ENCODE results near the gene SNAP29.

Gene SNAP29

DNA sequence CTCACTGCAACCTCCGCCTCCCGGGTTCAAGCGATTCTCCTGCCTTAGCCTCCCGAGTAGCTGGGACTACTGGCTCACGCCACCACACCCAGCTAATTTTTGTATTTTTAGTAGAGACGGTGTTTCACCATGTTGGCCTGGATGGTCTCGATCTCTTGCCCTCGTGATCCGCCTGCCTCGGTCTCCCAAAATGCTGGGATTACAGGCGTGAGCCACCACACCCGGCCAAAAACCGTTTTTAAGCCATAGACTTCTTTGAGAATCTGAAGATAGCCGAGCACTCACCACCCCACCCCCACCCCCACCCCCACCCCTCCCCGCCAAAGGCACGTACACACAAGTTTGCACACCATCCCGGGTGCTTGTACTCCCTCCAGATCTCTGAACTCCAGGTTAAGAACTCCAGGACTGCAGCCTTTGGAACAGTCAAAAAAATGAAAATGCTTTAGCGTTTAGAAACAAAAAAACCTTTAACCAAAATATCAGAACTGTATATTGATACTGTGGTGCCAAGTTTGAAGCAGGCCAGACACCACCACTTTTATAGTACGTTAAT is 59.9 kb downstream of the SNAP29 start:
- peak overlapping the region; percentile 67 for H3K4me3 ChIP-seq (ENCODE audit: severe bottlenecking)
- peak overlapping the region; percentile 69 for H3K27ac ChIP-seq (ENCODE audit: poor library complexity, severe bottlenecking)
- ATAC-seq (ENCODE audit: low read depth) (no peak), DNase-seq (ENCODE audit: low spot score) (no peak)
- no peaks in the 10 kb centered on the region for H3K9me3 ChIP-seq (ENCODE audit: severe bottlenecking)
- H3K4me1 ChIP-seq (ENCODE audit: insufficient read depth, poor library complexity, severe bottlenecking), result peaks cover 13% of the 10 kb centered on the region
- H3K36me3 ChIP-seq (ENCODE audit: low read depth), result peaks cover 26% of the 10 kb centered on the region
- TF ChIP-seq, protein P1, sequence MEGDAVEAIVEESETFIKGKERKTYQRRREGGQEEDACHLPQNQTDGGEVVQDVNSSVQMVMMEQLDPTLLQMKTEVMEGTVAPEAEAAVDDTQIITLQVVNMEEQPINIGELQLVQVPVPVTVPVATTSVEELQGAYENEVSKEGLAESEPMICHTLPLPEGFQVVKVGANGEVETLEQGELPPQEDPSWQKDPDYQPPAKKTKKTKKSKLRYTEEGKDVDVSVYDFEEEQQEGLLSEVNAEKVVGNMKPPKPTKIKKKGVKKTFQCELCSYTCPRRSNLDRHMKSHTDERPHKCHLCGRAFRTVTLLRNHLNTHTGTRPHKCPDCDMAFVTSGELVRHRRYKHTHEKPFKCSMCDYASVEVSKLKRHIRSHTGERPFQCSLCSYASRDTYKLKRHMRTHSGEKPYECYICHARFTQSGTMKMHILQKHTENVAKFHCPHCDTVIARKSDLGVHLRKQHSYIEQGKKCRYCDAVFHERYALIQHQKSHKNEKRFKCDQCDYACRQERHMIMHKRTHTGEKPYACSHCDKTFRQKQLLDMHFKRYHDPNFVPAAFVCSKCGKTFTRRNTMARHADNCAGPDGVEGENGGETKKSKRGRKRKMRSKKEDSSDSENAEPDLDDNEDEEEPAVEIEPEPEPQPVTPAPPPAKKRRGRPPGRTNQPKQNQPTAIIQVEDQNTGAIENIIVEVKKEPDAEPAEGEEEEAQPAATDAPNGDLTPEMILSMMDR (IDR thresholded peaks at IDR 0.05; ENCODE audit: poor library complexity, severe bottlenecking), result no peak
- no peaks in the 10 kb centered on the region for H3K27me3 ChIP-seq (ENCODE audit: insufficient read depth, poor library complexity, severe bottlenecking)

DNA sequence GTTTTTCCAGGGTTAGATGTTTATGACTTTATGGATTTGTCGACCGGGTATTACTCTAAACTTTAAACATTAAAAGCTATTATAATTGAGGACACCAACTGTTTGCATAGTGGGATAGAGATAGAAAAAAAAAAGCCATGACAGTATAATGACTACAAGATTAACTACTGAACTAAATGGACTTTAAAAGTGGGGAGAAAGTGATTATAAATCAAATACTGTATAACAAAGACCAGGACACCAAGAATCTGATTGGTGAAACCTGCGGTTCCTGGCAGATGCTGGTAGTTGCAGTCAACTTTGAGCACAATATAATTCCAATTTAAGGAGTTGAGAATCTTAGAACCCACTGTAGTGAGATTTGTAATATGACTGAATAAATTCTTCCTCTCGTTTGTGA is 60.9 kb downstream of the SNAP29 start:
- peak overlapping the region; percentile 69 for H3K27ac ChIP-seq (ENCODE audit: poor library complexity, severe bottlenecking)
- ATAC-seq (ENCODE audit: low read depth) (no peak), DNase-seq (ENCODE audit: low spot score) (no peak)
- H3K4me1 ChIP-seq (ENCODE audit: insufficient read depth, poor library complexity, severe bottlenecking), result peaks cover 13% of the 10 kb centered on the region
- H3K36me3 ChIP-seq (ENCODE audit: low read depth), result peaks cover 35% of the 10 kb centered on the region
- H3K9me3 ChIP-seq (ENCODE audit: severe bottlenecking), result no peaks in the 10 kb centered on the region
- TF ChIP-seq, protein P1 (IDR thresholded peaks at IDR 0.05; ENCODE audit: poor library complexity, severe bottlenecking), result no peak
- H3K4me3 ChIP-seq (ENCODE audit: severe bottlenecking), result peak overlapping the region; percentile 67
- no peaks in the 10 kb centered on the region for H3K27me3 ChIP-seq (ENCODE audit: insufficient read depth, poor library complexity, severe bottlenecking)

DNA sequence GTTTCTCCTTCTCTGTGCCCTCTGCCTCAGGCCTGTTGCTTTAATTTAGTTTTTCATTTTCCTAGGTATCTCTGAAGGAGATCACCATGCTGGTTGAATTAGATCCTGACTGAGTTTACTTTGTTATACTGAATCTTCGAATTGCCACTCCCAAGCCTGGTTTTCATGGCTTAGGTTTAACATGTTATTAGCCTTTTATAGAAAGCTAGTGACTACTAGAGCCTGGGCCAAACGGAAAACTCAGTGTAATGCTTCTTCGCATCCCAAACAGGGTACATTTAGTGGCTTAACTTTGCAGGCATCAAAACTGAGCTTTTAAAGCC is 62.0 kb downstream of the SNAP29 start:
- DNase-seq (ENCODE audit: low spot score) (no peak), ATAC-seq (ENCODE audit: low read depth) (no peak)
- Histone ChIP-seq H3K27me3 (ENCODE audit: insufficient read depth, poor library complexity, severe bottlenecking) (no peaks in the 10 kb centered on the region), H3K4me3 (ENCODE audit: severe bottlenecking) (peak overlapping the region; percentile 67), H3K4me1 (ENCODE audit: insufficient read depth, poor library complexity, severe bottlenecking) (peaks cover 13% of the 10 kb centered on the region), H3K36me3 (ENCODE audit: low read depth) (peaks cover 45% of the 10 kb centered on the region), H3K27ac (ENCODE audit: poor library complexity, severe bottlenecking) (peak overlapping the region; percentile 69), H3K9me3 (ENCODE audit: severe bottlenecking) (no peaks in the 10 kb centered on the region)
- TF ChIP-seq, protein P1 (IDR thresholded peaks at IDR 0.05; ENCODE audit: poor library complexity, severe bottlenecking), result no peak

DNA sequence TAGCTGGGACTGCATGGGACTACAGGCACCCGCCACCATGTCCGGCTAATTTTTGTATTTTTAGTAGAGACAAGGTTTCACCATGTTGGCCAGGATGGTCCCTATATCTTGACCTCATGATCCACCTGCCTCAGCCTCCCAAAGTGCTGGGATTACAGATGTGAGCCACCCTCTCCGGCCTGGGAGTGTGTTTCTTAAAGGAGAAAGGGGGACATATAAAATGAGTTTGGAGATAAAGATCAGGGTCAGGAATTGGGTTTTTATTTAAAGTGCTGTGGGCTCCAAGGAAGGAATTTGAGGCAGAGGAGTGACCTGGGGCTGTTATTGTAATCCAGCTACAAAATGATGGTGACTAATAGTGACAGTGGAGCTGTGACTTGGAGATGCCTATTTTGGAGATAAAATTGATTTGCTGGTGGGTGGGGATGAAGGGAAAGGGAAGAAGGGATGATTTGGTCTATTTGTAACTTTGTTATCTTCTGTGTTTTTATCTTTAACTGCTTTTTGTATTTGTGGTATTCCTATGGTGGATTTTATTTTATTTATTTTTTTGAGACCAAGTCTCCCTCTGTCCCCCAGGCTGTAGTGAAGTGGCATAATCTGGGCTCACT is 63.4 kb downstream of the SNAP29 start:
- no peak for ATAC-seq (ENCODE audit: low read depth)
- DNase-seq (ENCODE audit: low spot score), result no peak
- Histone ChIP-seq H3K4me1 (ENCODE audit: insufficient read depth, poor library complexity, severe bottlenecking) (peaks cover 13% of the 10 kb centered on the region), H3K27ac (ENCODE audit: poor library complexity, severe bottlenecking) (no peak overlapping the region), H3K27me3 (ENCODE audit: insufficient read depth, poor library complexity, severe bottlenecking) (no peaks in the 10 kb centered on the region), H3K36me3 (ENCODE audit: low read depth) (peaks cover 45% of the 10 kb centered on the region), H3K9me3 (ENCODE audit: severe bottlenecking) (no peaks in the 10 kb centered on the region), H3K4me3 (ENCODE audit: severe bottlenecking) (no peak overlapping the region)
- TF ChIP-seq, protein P1 (IDR thresholded peaks at IDR 0.05; ENCODE audit: poor library complexity, severe bottlenecking), result no peak

DNA sequence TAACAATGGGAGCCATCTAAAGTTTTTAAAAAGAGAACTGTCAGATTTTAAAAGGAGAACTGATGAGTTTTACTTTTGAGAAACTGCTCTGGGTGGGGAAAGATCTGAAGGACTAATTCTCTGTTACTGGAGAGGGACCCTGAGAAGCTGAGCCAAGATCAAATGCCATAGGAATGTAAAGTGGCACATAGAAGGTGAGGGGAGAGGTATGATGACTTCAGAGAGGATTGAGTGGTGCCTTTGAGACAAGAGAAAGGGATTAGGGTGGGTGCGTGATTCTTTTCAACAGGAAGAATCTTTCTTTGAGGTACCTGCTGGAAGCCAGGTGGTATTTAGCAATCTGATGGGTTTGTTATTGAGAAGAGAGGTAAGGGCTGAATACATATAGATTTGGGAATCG is 67.4 kb downstream of the SNAP29 start:
- TF ChIP-seq, protein P1 (IDR thresholded peaks at IDR 0.05; ENCODE audit: poor library complexity, severe bottlenecking), result no peak
- ATAC-seq (ENCODE audit: low read depth) (no peak), DNase-seq (ENCODE audit: low spot score) (no peak)
- Histone ChIP-seq H3K27ac (ENCODE audit: poor library complexity, severe bottlenecking) (no peak overlapping the region), H3K36me3 (ENCODE audit: low read depth) (peaks cover 35% of the 10 kb centered on the region), H3K4me3 (ENCODE audit: severe bottlenecking) (no peak overlapping the region), H3K27me3 (ENCODE audit: insufficient read depth, poor library complexity, severe bottlenecking) (no peaks in the 10 kb centered on the region), H3K9me3 (ENCODE audit: severe bottlenecking) (no peaks in the 10 kb centered on the region), H3K4me1 (ENCODE audit: insufficient read depth, poor library complexity, severe bottlenecking) (peaks cover 6% of the 10 kb centered on the region)
